HepG2 (cell line): ENCODE results near the gene PRKCE. TPM values are rescaled to one million over a fixed set of nuclear protein-coding genes. Genes with fewer than 3 reads are reported as not detected.

Experiments used
- ATAD3A ChIP-seq: sonication (generic); formaldehyde crosslinking; IDR thresholded peaks from 2 replicates; pipeline ENCODE4 v1.4.0; 2020; ENCODE audit warnings: missing genetic modification reagents
- ISL2 ChIP-seq: sonication (generic); formaldehyde crosslinking; IDR thresholded peaks from 2 replicates; pipeline ENCODE4 v1.5.0; 2020; ENCODE audit warnings: missing genetic modification reagents
- MATR3 ChIP-seq: sonication (generic); formaldehyde crosslinking; IDR thresholded peaks from 2 replicates; pipeline ENCODE4 v1.4.0; 2020; ENCODE audit warnings: missing genetic modification reagents
- MTA1 ChIP-seq: sonication (generic); formaldehyde crosslinking; IDR thresholded peaks from 2 replicates; pipeline ENCODE4 v1.4.0; 2020; ENCODE audit warnings: missing genetic modification reagents, mild to moderate bottlenecking, borderline replicate concordance
- PRPF4 ChIP-seq: fragments of 200-400 bp; formaldehyde crosslinking; IDR thresholded peaks from 2 replicates; pipeline ENCODE4 v1.6.1; 2016; ENCODE audit warnings: low read length, low read depth; ENCODE audit not compliant: poor library complexity, severe bottlenecking
- RCOR2 ChIP-seq: IDR thresholded peaks from 2 replicates; pipeline ENCODE4 v1.6.1; 2016; ENCODE audit warnings: missing biosample characterization, missing genetic modification reagents
- REXO4 ChIP-seq: sonication (generic); formaldehyde crosslinking; IDR thresholded peaks from 2 replicates; pipeline ENCODE4 v1.8.0; 2022; ENCODE audit warnings: missing genetic modification reagents, mild to moderate bottlenecking, borderline replicate concordance
- SNAPC2 ChIP-seq: sonication (generic); formaldehyde crosslinking; IDR thresholded peaks from 2 replicates; pipeline ENCODE4 v1.8.1; 2022; ENCODE audit warnings: mild to moderate bottlenecking, missing genetic modification reagents
- SRF ChIP-seq: IDR thresholded peaks from 2 replicates; pipeline ENCODE4 v1.6.1; 2011; ENCODE audit warnings: mild to moderate bottlenecking, low read depth, low read length, moderate library complexity
- TBX3 ChIP-seq: fragments of 450-650 bp; IDR thresholded peaks from 2 replicates; pipeline ENCODE4 v1.6.1; 2017; ENCODE audit warnings: antibody characterized with exemption, mild to moderate bottlenecking, inconsistent platforms, borderline replicate concordance
- TCF7L2 ChIP-seq: IDR thresholded peaks from 2 replicates; pipeline ENCODE4 v1.6.1; 2011; ENCODE audit warnings: mild to moderate bottlenecking, low read depth, low read length, moderate library complexity
- YY1 ChIP-seq: IDR thresholded peaks from 2 replicates; pipeline ENCODE4 v1.6.1; 2011; ENCODE audit warnings: low read length, low read depth, moderate library complexity, mild to moderate bottlenecking; ENCODE audit not compliant: insufficient read depth, insufficient replicate concordance
- ZNF335 ChIP-seq: sonication (generic); formaldehyde crosslinking; IDR thresholded peaks from 2 replicates; pipeline ENCODE4 v1.4.0; 2020; ENCODE audit warnings: missing genetic modification reagents
- ZNF577 ChIP-seq: sonication (generic); formaldehyde crosslinking; IDR thresholded peaks from 2 replicates; pipeline ENCODE4 v1.4.0; 2020; ENCODE audit warnings: mild to moderate bottlenecking, low read depth, missing genetic modification reagents, borderline replicate concordance
- ZNF644 ChIP-seq: IDR thresholded peaks from 2 replicates; pipeline ENCODE4 v1.6.1; 2016; ENCODE audit warnings: low read depth
- polyA plus RNA-seq, 8 experiments: library from polyadenylated mRNA; depleted of rRNA in 3 of 8; stranded (reverse) in 7 of 8; unstranded in 1 of 8; fragments of >200 nt; fragmentation: Illumina TruSeq in 4 of 8; extraction: Trizol in 4 of 8; gene quantifications; 2 replicates each; pipeline versions ENCODE4 v1.2.1 to v1.2.3, GENCODE V29; 2011 to 2016; ENCODE audit warnings: low read depth in 4 of 8, missing spikeins in 1 of 8, mixed read lengths in 1 of 8; ENCODE audit not compliant: insufficient read depth in 1 of 8
- total RNA-seq, 5 experiments: library from RNA; depleted of rRNA; stranded (reverse); fragments of >200 nt; fragmentation: Illumina TruSeq; extraction: Trizol; gene quantifications; 2 replicates each; pipeline ENCODE4 v1.2.3, GENCODE V29; 2016; ENCODE audit warnings: low read depth in 1 of 5
- TF ChIP-seq, protein P1 (sequence below): sonication (generic); formaldehyde crosslinking; IDR thresholded peaks from 2 replicates; pipeline ENCODE4 v1.5.1; 2020; ENCODE audit warnings: missing genetic modification reagents, mild to moderate bottlenecking, borderline replicate concordance
- TF ChIP-seq, protein P2 (sequence below): sonication (generic); formaldehyde crosslinking; IDR thresholded peaks from 2 replicates; pipeline ENCODE4 v1.4.0; 2020; ENCODE audit warnings: missing genetic modification reagents
- TF ChIP-seq, protein P3 (sequence below), 2 experiments: sonication (generic) in 1 of 2; formaldehyde crosslinking in 1 of 2; IDR thresholded peaks; 2 replicates each; pipeline versions ENCODE4 v1.6.1 to v1.9.0; 2014 to 2022; ENCODE audit warnings: antibody characterized with exemption in 1 of 2, borderline replicate concordance in 1 of 2, inconsistent platforms in 1 of 2, low read depth in 1 of 2, missing genetic modification reagents in 1 of 2
- TF ChIP-seq, protein P4 (sequence below): sonication (generic); formaldehyde crosslinking; IDR thresholded peaks from 2 replicates; pipeline ENCODE4 v1.8.1; 2023; ENCODE audit warnings: missing genetic modification reagents, mild to moderate bottlenecking, borderline replicate concordance

The PRKCE gene
- total and polyA plus RNA-seq, 2 of the 13 experiments (the other 11 are each of a cell fraction or from before 2014, with no cell fraction given) = 1.0 to 3.9 TPM

DNA sequence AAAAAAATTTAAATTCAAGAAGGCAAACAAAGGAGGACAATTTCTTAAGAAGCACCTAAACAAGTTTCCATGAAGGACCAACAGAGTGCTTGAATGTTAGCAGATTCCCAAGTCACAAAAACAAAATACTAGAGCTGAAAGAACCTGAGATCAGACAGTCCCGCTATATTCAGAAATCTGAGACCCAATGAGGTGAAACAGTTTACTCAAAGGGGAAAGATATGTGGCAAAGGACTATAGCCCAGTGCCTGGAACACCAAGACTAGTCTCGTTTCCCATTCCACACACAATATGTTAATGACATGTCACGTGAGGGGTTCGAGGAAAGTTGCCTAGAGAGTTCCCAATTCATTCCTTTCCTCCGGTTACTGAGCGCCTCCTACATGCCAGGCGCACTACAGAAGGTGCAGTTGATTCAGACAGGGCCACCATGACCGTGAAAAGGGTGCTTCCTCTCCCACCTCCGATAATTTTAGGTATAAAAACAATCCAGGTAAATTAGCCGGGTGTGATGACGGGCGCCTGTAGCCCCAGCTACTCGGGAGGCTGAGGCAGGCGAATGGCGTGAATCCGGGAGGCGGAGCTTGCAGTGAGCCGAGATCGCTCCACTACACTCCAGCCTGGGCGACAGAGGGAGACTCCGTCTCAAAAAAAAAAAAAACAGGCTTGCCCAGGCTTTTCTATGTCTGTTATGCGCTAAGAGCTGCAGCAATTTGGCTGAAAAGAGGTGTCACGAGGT is 41.0 kb upstream of the PRKCE start (continued):
- TF ChIP-seq SNAPC2 (CRISPR knock-in tag) (peak; percentile 69; the same call in 1 of the 2 replicates), RCOR2 (CRISPR knock-in tag) (no peak), YY1 (no peak), MTA1 (CRISPR knock-in tag) (no peak), ISL2 (no peak), ATAD3A (CRISPR knock-in tag) (no peak), ZNF577 (no peak), PRPF4 (no peak), TBX3 (no peak), SRF (no peak), ZNF644 (CRISPR knock-in tag) (peak; percentile 61; the same call in 1 of the 2 replicates), TCF7L2 (no peak), REXO4 (CRISPR knock-in tag) (no peak), MATR3 (CRISPR knock-in tag) (no peak), ZNF335 (CRISPR knock-in tag) (no peak)
- TF ChIP-seq, protein P1, sequence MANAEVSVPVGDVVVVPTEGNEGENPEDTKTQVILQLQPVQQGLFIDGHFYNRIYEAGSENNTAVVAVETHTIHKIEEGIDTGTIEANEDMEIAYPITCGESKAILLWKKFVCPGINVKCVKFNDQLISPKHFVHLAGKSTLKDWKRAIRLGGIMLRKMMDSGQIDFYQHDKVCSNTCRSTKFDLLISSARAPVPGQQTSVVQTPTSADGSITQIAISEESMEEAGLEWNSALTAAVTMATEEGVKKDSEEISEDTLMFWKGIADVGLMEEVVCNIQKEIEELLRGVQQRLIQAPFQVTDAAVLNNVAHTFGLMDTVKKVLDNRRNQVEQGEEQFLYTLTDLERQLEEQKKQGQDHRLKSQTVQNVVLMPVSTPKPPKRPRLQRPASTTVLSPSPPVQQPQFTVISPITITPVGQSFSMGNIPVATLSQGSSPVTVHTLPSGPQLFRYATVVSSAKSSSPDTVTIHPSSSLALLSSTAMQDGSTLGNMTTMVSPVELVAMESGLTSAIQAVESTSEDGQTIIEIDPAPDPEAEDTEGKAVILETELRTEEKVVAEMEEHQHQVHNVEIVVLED = no peak
- TF ChIP-seq, protein P2, sequence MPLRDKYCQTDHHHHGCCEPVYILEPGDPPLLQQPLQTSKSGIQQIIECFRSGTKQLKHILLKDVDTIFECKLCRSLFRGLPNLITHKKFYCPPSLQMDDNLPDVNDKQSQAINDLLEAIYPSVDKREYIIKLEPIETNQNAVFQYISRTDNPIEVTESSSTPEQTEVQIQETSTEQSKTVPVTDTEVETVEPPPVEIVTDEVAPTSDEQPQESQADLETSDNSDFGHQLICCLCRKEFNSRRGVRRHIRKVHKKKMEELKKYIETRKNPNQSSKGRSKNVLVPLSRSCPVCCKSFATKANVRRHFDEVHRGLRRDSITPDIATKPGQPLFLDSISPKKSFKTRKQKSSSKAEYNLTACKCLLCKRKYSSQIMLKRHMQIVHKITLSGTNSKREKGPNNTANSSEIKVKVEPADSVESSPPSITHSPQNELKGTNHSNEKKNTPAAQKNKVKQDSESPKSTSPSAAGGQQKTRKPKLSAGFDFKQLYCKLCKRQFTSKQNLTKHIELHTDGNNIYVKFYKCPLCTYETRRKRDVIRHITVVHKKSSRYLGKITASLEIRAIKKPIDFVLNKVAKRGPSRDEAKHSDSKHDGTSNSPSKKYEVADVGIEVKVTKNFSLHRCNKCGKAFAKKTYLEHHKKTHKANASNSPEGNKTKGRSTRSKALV (CRISPR knock-in tag) = peak; percentile 65; the same call in 1 of the 2 replicates
- TF ChIP-seq, protein P3, sequence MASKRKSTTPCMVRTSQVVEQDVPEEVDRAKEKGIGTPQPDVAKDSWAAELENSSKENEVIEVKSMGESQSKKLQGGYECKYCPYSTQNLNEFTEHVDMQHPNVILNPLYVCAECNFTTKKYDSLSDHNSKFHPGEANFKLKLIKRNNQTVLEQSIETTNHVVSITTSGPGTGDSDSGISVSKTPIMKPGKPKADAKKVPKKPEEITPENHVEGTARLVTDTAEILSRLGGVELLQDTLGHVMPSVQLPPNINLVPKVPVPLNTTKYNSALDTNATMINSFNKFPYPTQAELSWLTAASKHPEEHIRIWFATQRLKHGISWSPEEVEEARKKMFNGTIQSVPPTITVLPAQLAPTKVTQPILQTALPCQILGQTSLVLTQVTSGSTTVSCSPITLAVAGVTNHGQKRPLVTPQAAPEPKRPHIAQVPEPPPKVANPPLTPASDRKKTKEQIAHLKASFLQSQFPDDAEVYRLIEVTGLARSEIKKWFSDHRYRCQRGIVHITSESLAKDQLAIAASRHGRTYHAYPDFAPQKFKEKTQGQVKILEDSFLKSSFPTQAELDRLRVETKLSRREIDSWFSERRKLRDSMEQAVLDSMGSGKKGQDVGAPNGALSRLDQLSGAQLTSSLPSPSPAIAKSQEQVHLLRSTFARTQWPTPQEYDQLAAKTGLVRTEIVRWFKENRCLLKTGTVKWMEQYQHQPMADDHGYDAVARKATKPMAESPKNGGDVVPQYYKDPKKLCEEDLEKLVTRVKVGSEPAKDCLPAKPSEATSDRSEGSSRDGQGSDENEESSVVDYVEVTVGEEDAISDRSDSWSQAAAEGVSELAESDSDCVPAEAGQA (IDR thresholded peaks at IDR 0.05; ENCODE audit: low read depth) = no peak
- TF ChIP-seq, protein P3 (CRISPR knock-in tag; IDR thresholded peaks at IDR 0.05; ENCODE audit: borderline replicate concordance) = no peak
- TF ChIP-seq, protein P4, sequence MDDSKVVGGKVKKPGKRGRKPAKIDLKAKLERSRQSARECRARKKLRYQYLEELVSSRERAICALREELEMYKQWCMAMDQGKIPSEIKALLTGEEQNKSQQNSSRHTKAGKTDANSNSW = no peak
